HG02571 (cell line): Measurements from ENCODE around the gene SH3BP2.

Experiments
- ATAC-seq: cut with Tn5 transposase; IDR thresholded peaks from one replicate; pipeline ENCODE4 v1.9.1; 2021; ENCODE audit warnings: mild to moderate bottlenecking, moderate library complexity; ENCODE audit not compliant: unreplicated experiment

The SH3BP2 gene

GRCh38 chr4:2792711-2793585 lies at the start of gene SH3BP2:
Gene SH3BP2 (plus strand): TSS chr4:2793085. CDS start chr4:2820618, 27,533 bp downstream.
- no peak for ATAC-seq

- ATAC-seq = no peak
Observed at GRCh38 chr4:2743518-2744445, 49.1 kb upstream of the SH3BP2 start.

DNA sequence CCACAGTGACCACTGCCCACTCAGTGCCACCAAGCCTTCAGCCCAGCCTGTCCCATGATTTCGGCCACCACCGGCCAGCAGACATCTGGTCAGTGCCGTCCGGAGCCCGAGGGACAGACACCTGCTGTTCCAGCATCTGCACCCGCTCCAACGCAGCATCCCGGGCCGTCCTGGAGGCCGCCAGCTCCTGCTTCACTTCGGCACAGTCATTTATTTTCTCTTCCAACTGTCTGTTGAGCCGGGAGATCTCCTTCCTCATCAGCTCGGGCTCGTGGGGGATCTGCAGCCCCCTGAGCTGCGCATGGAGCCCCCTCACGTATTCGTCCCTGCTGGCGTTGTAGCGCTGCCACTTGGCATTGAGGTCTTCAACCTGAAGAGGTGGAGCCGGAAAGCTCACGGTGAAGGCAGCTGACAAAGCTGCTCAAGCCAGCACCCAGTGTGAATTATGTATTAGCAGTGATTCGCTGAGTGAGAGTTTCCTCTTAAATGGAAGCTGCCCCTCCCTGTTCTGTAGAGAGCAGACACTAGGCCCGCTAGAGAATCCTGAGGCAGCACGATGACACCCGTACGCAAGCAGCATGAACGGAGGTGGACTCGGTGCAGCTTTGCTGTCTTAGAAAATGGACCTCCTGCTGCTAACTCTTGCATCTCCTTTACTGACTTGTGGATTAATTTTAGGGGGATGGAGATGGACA lies 48.2 kb upstream of the SH3BP2 start:
- ATAC-seq = no peak

DNA sequence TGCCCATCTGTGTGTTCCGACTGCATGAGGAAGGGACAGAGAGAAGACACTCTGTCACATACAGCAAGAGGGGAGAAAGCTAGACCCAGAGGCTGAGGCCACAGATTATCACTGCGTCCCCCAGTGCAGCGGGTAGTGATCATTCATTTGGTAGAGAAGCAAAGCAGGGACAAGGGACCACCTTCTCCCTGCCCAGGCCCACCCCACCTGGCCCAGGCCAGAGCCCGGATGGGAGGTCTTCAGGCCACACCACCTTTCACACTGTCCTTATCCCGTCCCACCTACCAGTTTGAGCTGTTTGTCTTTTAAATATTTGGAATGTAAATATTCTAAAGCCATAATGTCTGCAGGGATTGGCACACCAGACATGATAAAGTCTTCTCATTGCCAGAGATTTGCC lies 47.4 kb upstream of the SH3BP2 start:
- ATAC-seq = no peak

GRCh38 chr4:2745981-2746806 lies 46.7 kb upstream of the SH3BP2 start:
- peak; percentile 89 for ATAC-seq

DNA sequence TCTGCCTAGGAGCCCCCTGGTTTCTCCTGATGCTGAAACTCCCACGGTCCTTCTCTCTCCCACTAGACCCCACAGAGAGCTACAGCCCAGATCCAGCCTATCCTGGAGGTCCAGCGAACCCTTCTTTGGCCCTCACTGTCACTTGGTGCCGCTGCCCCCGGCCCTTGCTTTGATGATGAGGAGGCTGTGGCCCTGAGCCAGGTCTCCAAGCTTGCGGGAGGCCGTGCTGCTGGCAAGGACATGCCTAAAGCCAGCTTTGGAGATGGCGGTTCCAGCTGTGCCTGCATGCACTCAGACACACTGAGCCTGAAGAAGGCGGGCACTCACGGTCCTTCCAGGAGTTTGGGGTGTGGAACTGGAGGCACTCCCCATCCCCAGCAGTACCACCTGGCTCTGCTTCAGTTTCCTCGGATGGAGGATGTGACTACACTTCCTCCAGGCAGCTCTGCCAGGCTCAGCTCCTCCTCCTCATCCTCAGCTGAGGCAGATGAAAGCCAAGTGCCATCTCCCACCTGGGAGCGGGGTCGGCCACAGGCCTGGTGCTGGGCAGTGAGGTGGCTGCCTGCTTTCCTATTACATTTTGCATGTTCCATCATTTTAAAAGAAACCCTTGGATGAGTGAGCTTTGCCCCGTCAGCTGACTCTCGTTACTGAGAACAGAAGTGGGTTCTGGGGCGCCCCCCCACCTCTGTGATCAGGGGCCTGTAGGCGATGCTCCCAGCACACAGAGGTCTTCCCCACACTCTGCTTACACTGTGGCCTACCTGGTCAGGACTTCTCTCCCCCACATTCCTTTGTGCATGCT lies 45.8 kb upstream of the SH3BP2 start:
- ATAC-seq = no peak

- ATAC-seq = no peak
Observed at GRCh38 chr4:2750719-2751605, 41.9 kb upstream of the SH3BP2 start.

DNA sequence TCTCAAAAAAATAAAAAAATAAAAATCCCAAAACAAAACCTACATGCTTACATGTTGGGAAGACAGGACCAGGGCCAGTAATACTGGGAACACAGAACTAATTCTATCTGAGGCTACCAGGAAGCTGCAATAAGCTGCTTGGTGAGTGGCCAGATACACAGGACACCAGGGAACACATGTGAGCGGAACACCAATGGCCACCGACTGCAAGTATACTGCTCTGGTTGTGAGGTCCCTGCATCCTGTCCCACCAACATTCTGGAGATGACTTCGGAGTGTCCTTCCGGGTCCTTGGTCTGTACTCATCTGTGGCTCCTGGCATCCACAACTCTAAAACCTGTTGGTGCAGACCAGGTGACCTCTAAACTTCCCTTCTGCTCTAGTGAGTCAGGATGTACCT lies 39.4 kb upstream of the SH3BP2 start:
- ATAC-seq = no peak

DNA sequence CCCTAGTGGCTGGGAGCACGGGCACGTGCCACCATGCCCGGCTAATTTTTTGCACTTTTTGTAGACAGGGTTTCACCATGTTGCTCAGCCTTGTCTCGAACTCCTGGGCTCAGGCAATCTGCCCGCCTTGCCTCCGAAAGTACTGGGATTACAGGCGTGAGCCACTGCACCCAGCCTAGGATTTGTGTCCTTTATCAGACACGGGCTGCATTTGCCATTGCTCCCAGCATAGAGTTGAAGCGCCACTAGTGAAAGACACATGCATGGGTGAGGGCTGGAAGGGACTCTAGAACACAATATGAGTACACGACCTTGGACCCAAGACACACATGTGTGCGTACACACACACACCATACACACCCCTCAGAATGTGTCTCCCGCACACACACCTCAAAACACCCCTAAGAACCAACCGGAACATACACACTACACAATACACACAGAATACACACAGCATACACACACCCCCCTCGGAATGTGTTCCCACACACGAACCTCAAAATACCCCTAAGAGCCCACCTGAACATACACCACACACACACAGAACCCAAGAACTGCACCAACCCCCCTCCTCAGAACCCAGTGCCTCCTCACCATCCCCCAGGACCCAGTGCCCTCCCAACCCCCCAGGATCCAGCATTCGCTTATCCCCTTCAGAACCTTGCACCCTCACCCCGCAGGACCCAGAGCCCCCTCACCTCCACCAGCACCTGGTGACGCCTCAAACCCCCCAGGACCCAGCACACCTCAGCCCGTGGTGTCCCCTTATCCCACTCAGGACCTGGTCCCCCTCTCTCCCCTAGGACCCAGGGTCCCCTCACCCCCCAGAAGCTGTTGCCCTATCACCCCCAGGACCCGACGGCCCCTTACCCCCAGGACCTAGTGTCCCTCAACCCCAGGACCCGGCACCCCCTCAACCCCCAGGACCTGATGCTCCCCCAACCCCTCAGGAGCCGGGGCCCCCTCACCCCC lies 37.8 kb upstream of the SH3BP2 start:
- ATAC-seq = no peak

- peak; percentile 51 for ATAC-seq
Observed at GRCh38 chr4:2755821-2756690, 36.8 kb upstream of the SH3BP2 start, which contains the start of gene TNIP2. Gene TNIP2 (minus strand): TSS chr4:2756336. CDS start chr4:2756289, 47 bp downstream.

DNA sequence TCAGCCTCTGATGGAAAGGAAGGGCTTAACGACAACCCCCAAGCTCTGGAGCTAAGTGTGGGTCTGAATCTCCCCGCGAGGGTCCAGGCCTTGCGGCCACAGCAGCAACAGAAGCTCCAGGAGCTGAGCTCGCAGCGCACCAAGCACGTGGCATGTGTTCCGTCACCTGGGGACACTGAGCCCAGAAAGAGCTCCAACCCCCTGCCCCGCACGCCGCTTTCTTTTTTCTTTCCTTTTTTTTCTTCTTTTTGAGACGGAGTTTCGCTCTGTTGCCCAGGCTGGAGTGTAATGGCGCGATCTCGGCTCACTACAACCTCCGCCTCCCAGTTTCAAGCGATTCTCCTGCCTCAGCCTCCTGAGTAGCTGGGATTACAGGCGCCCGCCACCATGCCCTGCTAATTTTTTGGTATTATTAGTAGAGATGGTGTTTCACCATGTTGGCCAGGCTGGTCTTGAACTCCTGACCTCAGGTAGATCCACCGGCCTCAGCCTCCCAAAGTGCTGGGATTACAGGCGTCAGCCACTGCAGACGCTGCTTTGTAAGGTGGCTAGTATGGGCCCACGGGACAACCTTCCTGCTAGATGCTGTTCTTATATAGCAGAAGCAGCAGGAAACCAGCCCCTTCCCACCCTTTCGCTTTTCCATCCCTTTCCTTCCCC lies 36.1 kb upstream of the SH3BP2 start:
- peak; percentile 11 for ATAC-seq

DNA sequence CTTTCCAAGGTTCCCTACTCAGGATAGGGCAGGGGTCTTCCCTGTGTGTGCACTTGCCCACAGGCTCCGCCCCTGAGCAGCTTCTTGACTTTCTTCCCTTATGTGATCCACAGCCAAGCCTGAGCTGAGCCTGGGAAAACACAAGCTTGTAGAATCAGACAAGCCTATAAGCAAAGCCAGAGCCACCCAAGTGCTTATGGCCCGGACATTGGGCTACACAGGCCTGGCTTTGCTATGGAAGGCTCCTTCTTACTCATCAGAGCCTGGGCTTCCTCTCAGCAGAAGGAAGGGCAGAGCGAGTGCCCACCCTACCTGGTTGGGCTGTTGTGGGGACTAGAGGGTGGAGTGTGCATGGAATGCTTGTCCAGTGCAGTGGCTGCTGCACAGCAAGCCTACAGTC lies 35.5 kb upstream of the SH3BP2 start:
- ATAC-seq = no peak

DNA sequence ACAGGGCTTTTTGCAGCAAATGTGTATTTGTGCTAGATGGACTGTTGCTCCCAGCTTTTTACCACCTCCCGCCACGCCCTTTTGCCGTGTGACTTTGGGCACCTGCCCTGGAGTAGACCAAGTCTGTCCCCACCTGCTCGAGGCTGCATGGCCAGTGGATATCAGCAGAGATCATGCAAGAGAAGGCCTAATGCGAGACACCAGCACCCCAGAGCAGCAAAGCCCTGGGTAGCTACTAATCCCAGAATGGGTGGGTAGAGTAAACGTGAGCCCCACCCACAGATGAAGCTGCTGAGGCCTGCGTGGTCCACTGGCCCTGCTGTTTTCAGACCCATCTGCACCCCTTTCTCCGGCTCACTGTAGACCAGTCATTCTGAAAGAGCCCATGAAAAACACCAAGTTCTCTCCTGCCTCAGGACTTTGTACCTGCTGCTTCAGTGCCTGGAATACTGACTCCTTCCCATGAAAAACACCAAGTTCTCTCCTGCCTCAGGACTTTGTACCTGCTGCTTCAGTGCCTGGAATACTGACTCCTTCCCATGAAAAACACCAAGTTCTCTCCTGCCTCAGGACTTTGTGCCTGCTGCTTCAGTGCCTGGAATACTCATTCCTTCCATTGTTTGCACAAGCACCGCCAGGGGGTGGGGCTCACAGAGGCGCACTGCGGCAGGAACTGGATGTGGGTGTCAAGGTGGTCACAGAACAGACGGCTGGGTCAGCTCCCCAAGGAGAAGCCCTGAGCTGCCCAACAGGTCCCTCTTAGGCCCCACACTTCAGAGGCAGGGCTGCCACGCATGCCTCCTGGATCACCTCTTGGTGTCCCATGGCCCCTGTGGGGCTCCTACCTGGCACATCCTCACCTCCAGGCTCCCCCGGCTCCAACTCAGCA lies 31.6 kb upstream of the SH3BP2 start:
- no peak for ATAC-seq

- no peak for ATAC-seq
Observed at GRCh38 chr4:2762048-2762447, 30.8 kb upstream of the SH3BP2 start.
